Endothelial cell of umbilical vein (primary cell): ENCODE measurements around the gene HOXA11. TPM values are rescaled to one million over a fixed set of nuclear protein-coding genes. Genes with fewer than 3 reads are reported as not detected.

Experiments used
- BruUV-seq: library from RNA; stranded (reverse); fragments of 400-500 nt; replicated peaks from 2 replicates; lab custom pipeline; 2021; lab: Mats Ljungman, UMichigan
- CTCF ChIA-PET: fragments of 300-600, 350-600 bp; sonication (Branson Sonifier 250); formaldehyde crosslinking; loops from one replicate; lab custom pipeline; 2021; ENCODE audit warnings: antibody characterized with exemption, inconsistent platforms; lab: Charles Lee
- POLR2A ChIA-PET: fragments of 300-600, 350-600 bp; sonication (Branson Sonifier 250); formaldehyde crosslinking; loops from one replicate; lab custom pipeline; 2021; ENCODE audit warnings: antibody characterized with exemption, inconsistent platforms; lab: Charles Lee
- DNase-seq: peaks from one replicate; pipeline ENCODE4 v3.0.0-alpha.2; 2011; ENCODE audit warnings: low read depth, low spot score
- FAIRE-seq: peaks from 2 replicates; lab custom pipeline; 2011; peaks lifted over from hg19 to GRCh38; lab: Jason Lieb, UNC
- H2AFZ ChIP-seq: 2 replicates; pipeline ENCODE4 v1.6.0; 2012; ENCODE audit warnings: low read depth, low read length, control low read depth, inconsistent platforms
- H3K27ac ChIP-seq: 2 replicates; pipeline ENCODE4 v1.5.1; 2011; ENCODE audit warnings: low read depth, mild to moderate bottlenecking, control low read depth, low read length, moderate library complexity; ENCODE audit not compliant: insufficient read depth
- H3K27me3 ChIP-seq, 2 experiments: 2 replicates each; pipeline versions ENCODE4 v1.6.0 to v1.6.1; 2011; ENCODE audit warnings: low read length in 2 of 2, mixed read lengths in 1 of 2; ENCODE audit not compliant: control insufficient read depth in 2 of 2, insufficient read depth in 2 of 2
- H3K36me3 ChIP-seq, 2 experiments: 2 replicates in 1 of 2; 3 replicates in 1 of 2; pipeline ENCODE4 v1.5.1; 2011; ENCODE audit warnings: low read length in 2 of 2, mild to moderate bottlenecking in 1 of 2, moderate library complexity in 1 of 2; ENCODE audit not compliant: control insufficient read depth in 2 of 2, insufficient read depth in 2 of 2; ENCODE audit errors: extremely low read depth in 1 of 2
- H3K4me1 ChIP-seq: 3 replicates; pipeline ENCODE4 v1.5.1; 2011; ENCODE audit warnings: mild to moderate bottlenecking, low read length; ENCODE audit not compliant: control insufficient read depth, insufficient read depth; ENCODE audit errors: extremely low read depth
- H3K4me2 ChIP-seq: 2 replicates; pipeline ENCODE4 v1.6.1; 2011; ENCODE audit warnings: low read length, control low read depth, mixed read lengths; ENCODE audit not compliant: insufficient read depth
- H3K4me3 ChIP-seq, 3 experiments: fragments of 200-600 bp in 1 of 3; sonication (generic), shearing (Covaris generic) in 1 of 3; replicated peaks in 1 of 3; 2 replicates each; pipeline ENCODE4 v1.5.1; 2011 to 2016; ENCODE audit warnings: control low read depth in 3 of 3, low read length in 3 of 3, mild to moderate bottlenecking in 2 of 3, inconsistent platforms in 1 of 3, low read depth in 1 of 3, moderate library complexity in 1 of 3; ENCODE audit not compliant: insufficient read depth in 1 of 3
- H3K79me2 ChIP-seq: 2 replicates; pipeline ENCODE4 v1.6.0; 2012; ENCODE audit warnings: low read length, inconsistent platforms; ENCODE audit not compliant: control insufficient read depth, insufficient read depth
- H3K9ac ChIP-seq: replicated peaks from 2 replicates; pipeline ENCODE3; 2011; ENCODE audit warnings: low read length, control low read depth; ENCODE audit not compliant: insufficient read depth; ENCODE audit errors: extremely low read depth
- H3K9me1 ChIP-seq: replicated peaks from 3 replicates; pipeline ENCODE4 v1.6.0; 2011; ENCODE audit warnings: mild to moderate bottlenecking, low read length; ENCODE audit not compliant: control insufficient read depth, insufficient read depth; ENCODE audit errors: extremely low read depth
- H3K9me3 ChIP-seq: replicated peaks from 2 replicates; pipeline ENCODE4 v1.5.1; 2012; ENCODE audit warnings: low read length, inconsistent platforms; ENCODE audit not compliant: control insufficient read depth, insufficient read depth
- H4K20me1 ChIP-seq: replicated peaks from 2 replicates; pipeline ENCODE3; 2011; ENCODE audit warnings: mild to moderate bottlenecking, low read length; ENCODE audit not compliant: control insufficient read depth, insufficient read depth; ENCODE audit errors: extremely low read depth
- CTCF ChIP-seq, 2 donors: IDR thresholded peaks; 1 replicate in 1 of 2; 2 replicates in 1 of 2; pipeline ENCODE4 v1.5.1; 2011; ENCODE audit warnings: low read length in 2 of 2, mild to moderate bottlenecking in 2 of 2, moderate library complexity in 2 of 2, control low read depth in 1 of 2, inconsistent platforms in 1 of 2, low read depth in 1 of 2; ENCODE audit not compliant: insufficient read depth in 1 of 2; ENCODE audit errors: extremely low read depth in 1 of 2
- EZH2 ChIP-seq: IDR thresholded peaks from 2 replicates; pipeline ENCODE4 v1.6.1; 2012; ENCODE audit warnings: borderline replicate concordance, low read depth, mild to moderate bottlenecking, moderate library complexity, low read length, inconsistent platforms; ENCODE audit not compliant: severe bottlenecking
- FOS ChIP-seq: IDR thresholded peaks from 2 replicates; pipeline ENCODE4 v1.6.1; 2011; ENCODE audit warnings: mild to moderate bottlenecking, low read length, moderate library complexity, borderline replicate concordance; ENCODE audit not compliant: insufficient read depth
- GATA2 ChIP-seq: IDR thresholded peaks from 2 replicates; pipeline ENCODE4 v1.7.0; 2011; ENCODE audit warnings: low read depth, mild to moderate bottlenecking, moderate library complexity, mixed read lengths, low read length; ENCODE audit not compliant: insufficient read length, insufficient read depth
- JUN ChIP-seq: IDR thresholded peaks from 2 replicates; pipeline ENCODE4 v1.6.1; 2011; ENCODE audit warnings: borderline replicate concordance, low read depth; ENCODE audit not compliant: insufficient read length, insufficient read depth
- MYC ChIP-seq: IDR thresholded peaks from one replicate; pipeline ENCODE4 v1.6.1; 2011; ENCODE audit warnings: mild to moderate bottlenecking, low read depth, low read length
- POLR2A ChIP-seq: IDR thresholded peaks from 2 replicates; pipeline ENCODE4 v1.6.1; 2012; ENCODE audit warnings: low read depth, mild to moderate bottlenecking, control low read depth, low read length
- POLR2AphosphoS5 ChIP-seq: IDR thresholded peaks from 2 replicates; pipeline ENCODE4 v1.6.1; 2012; ENCODE audit warnings: low read depth, mild to moderate bottlenecking, control low read depth, low read length, moderate library complexity; ENCODE audit not compliant: insufficient read depth
- dilution Hi-C: fragments of 300-500 bp; cut with MboI; formaldehyde crosslinking; loops from one replicate; pipeline ENCODE4 v1.15.0; 2019; ENCODE audit warnings: low sequenced_read_pairs; ENCODE audit not compliant: extremely low pct_ligation_motif_present
- intact Hi-C: fragments of 100-400 bp; cut with micrococcal nuclease; formaldehyde crosslinking; loops from one replicate; pipeline ENCODE4 v1.10.0; 2022
- polyA plus RNA-seq, 4 experiments: library from polyadenylated mRNA; depleted of rRNA in 3 of 4; stranded (reverse) in 3 of 4; unstranded in 1 of 4; fragments of >200 nt; gene quantifications; 2 replicates each; pipeline versions ENCODE4 v1.2.1 to v1.2.3, GENCODE V29; 2011 to 2012; ENCODE audit warnings: missing spikeins in 1 of 4
- total RNA-seq: library from RNA; stranded (reverse); gene quantifications from 2 replicates; pipeline ENCODE4 v1.2.3, GENCODE V29; 2021
- TF ChIP-seq, protein P1 (sequence below): IDR thresholded peaks from 2 replicates; pipeline ENCODE4 v1.6.1; 2011; ENCODE audit not compliant: insufficient read depth, insufficient read length

Gene HOXA11
- total and polyA plus RNA-seq, 2 donors (not counting 3 experiments of a cell fraction or from before 2014, with no cell fraction given) = 10.4 to 16.7 TPM

GRCh38 chr7:27158436-27159265 lies 26.4 kb downstream of the HOXA11 start:
- FAIRE-seq (peak; percentile 35), DNase-seq (peak; percentile 72)
- Histone ChIP-seq H3K79me2 (peaks cover 78% of the 10 kb centered on the region), H3K4me2 (peak overlapping the region; percentile 74), H3K9me3 (no peaks in the 10 kb centered on the region), H4K20me1 (no peaks in the 10 kb centered on the region), H3K27me3 (no peaks in the 10 kb centered on the region), H3K4me1 (peaks cover 61% of the 10 kb centered on the region), H3K36me3 (peaks cover 3 to 4% of the 10 kb centered on the region in 2 experiments), H3K27ac (peak overlapping the region; percentile 69), H3K4me3 (peak overlapping the region in 2 of 3 experiments; percentile 30 to 32), H2AFZ (peak overlapping the region; percentile 17), H3K9me1 (no peaks in the 10 kb centered on the region), H3K9ac (peak overlapping the region; percentile 78)
- intact Hi-C loops (loop anchor here (1.0 to 5.0 kb wide), 3 partner anchors 7 to 1001 kb away; partner anchors contain the start of genes CBX3 and HNRNPA2B1), dilution Hi-C loops (loop anchor here (25.0 kb wide), 1 partner anchor 971 kb away; no protein-coding TSS in a partner anchor)
- ChIA-PET CTCF (interaction anchor here (0.7 to 4.1 kb wide), 22 partner anchors 7 to 1266 kb away, joined by 3 to 48 read pairs (median 4); partner anchors contain the start of genes HOXA5 and HOXA6), POLR2A (interaction anchor here (0.7 to 1.7 kb wide), 5 partner anchors 9 to 15 kb away, joined by 3 to 5 read pairs (median 3); partner anchors contain the start of gene HOXA5)
- TF ChIP-seq POLR2AphosphoS5 = no peak
- no peak for TF ChIP-seq JUN
- TF ChIP-seq GATA2 = no peak
- no peak for TF ChIP-seq POLR2A
- TF ChIP-seq, protein P1, sequence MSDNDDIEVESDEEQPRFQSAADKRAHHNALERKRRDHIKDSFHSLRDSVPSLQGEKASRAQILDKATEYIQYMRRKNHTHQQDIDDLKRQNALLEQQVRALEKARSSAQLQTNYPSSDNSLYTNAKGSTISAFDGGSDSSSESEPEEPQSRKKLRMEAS = no peak
- TF ChIP-seq FOS = no peak
- no peak for TF ChIP-seq MYC
- no peak for TF ChIP-seq EZH2
- no peak for TF ChIP-seq CTCF (IDR thresholded peaks at IDR 0.05; ENCODE audit: extremely low read depth in 1 of 2, insufficient read depth in 1 of 2, low read depth in 1 of 2, low read length in 2 of 2)
- BruUV-seq = no TSS peak
